OCI-LY7 (cell line): Measurements from ENCODE around the gene CPEB4.

Source experiments
- CTCF ChIP-seq: fragments of 200-600 bp; sonication (generic); conservative IDR thresholded peaks from 2 replicates; pipeline ENCODE4 v1.5.1; 2014; ENCODE audit warnings: mild to moderate bottlenecking, antibody characterized with exemption, low read length, moderate library complexity, mixed read lengths
- EZH2phosphoT487 ChIP-seq: fragments of 200-600 bp; sonication (generic); IDR thresholded peaks from 2 replicates; pipeline ENCODE4 v1.6.1; 2018; ENCODE audit warnings: low read depth, borderline replicate concordance, mild to moderate bottlenecking, mixed run types, antibody characterized with exemption, low read length, moderate library complexity, mixed read lengths

GRCh38 chr5:173848986-173849596 is 39.1 kb upstream of the CPEB4 start:
- TF ChIP-seq CTCF (no peak), EZH2phosphoT487 (no peak)
